Measurements from ENCODE around the gene GDF7.

GDF7 gene

DNA sequence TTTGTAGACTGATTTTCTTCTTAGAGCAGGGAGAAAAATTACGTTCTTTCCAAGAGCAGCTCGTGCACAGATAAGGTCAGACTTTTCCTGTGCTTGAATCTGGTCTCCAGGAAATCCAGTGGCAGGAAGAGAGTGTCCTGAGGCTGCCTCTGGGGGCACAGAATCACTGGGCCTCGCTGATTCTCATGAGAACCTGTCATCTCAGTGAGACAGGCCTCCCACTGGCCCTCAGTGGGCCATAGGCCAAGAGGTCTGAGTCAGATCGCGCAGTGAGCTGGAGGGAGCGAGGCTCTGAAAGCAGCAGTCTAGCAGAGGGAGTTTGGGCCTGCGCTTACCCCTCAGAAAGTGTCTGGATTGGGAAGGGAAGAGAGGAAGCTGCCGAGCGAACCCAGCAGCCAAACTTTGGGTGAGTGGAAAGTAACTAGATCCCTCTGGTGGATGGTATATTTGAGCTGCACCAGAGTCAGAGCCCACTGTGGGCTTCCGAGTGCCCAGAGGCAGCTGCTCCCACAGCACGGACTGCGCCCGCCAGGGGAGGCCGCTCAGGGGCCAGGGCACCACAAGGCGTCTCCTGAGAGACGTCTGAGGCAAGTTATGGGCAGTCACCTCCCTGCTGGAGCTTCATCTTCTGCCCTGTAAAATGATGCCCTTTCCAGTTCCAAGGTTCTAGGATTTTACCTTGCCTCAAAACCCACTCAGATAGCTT, 8.2 kb downstream of the GDF7 start:
- no peak for DNase-seq (ENCODE audit: low spot score)

DNA sequence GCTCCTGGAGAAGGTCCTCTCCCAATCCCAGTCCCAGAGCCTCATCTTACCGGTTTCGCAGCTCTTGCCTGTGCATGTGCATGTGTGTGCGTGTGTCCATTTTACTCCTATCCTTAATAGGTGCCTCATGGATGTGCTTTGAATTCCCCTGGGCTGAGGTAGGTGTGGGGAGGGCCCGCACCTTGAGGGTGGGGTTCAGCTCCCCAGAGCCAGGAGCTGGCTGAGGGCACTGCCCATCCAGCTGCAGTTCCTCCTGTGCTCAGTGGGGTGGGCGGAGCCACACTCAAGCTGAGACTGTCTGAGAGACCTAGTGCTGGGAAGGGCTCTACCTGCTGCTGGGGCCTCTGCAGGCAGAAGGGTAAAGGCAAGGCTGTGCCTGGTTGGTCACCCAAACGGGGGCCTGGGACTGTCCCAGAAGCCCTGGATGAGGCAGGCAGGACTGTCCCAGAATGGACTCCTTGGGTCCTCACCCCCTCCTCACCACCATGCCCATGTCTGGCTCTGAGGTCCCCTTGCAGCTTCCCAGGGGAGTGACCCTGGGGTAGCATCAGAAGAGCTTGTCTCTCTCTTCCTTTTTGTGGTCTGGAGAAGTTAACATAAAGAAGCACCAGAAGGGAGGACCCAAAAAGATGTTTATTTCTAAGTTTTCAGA, 8.9 kb downstream of the GDF7 start:
- DNase-seq (ENCODE audit: low spot score), result no peak

DNA sequence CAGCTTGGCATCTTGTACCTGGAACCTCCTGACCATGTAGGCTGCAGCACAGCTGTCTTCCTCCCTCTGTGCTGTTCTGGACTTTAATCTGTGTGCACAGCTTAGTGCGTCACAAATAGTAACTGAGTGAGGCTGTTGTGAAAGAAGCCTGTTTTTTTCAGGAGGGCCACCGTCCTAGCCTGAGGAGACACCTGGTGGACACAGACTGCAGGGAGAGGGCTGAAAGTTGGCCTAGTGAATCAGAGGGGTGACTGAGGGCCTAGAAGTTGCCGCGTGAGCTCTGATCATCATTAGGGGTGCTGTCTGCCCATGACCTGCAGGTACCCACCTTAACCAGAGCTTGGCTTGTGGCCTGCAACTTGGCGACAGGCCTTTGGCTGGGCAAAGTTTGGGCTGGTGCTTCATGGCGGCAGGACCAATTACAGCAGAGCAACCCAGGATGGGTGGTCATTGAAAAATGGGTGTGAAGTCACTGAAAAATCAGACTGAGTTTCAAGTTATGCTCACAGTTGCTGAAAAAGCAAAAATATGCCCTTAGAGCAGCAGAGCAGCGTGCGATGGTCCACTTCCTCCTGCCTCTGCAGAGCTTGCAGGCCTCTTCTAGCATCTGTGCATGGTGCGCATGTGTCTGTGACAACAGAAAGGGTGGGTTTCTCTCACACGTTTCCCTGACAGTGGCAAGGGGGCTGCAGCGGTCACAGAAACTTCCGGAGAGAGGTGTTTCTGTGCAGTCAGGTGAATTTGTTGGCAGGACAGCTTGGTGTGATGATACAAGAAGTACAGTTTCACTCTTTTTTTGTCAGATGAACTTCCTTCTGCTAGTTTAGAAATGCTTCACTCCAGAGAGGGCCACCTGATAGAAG, 9.6 kb downstream of the GDF7 start:
- DNase-seq (ENCODE audit: low spot score), result no peak

DNA sequence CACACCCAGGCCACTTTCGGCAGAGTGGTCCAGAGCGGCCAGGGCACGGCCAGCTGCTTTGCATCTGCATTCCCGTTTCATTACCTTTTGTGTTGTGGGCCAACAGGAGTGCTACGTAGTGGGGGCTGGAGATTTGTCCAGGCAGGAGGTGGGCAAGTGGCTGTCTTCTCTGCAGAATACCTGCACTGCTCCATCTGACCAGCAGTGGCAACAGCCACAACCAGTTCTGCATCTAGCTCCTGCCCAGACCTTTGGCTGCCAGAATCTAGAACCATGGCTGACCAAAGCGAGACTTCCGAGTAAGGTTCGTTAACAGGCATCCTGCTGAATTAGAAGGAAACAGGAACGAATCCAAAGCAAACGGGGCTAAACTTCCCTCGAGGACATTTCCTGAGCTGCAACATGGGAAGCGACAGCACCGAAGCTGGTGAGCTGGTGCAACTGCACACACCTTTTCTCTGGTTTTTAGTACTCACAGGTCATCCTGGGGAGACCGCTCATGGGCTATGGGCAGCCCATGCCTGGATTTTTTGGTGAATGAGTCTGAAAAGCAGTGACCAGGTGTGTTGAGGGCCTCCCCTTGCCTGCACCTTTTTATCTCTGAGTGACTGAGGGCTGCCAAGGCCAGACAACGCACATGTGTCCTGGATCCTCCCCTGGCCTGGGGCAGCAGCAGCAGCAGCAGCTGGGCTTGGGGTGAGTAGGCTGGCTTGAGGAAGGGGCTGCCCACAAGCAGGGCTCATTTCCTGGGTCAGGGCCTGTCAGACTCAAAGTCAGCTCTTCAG, 10.5 kb downstream of the GDF7 start:
- no peak for DNase-seq (ENCODE audit: low spot score)

DNA sequence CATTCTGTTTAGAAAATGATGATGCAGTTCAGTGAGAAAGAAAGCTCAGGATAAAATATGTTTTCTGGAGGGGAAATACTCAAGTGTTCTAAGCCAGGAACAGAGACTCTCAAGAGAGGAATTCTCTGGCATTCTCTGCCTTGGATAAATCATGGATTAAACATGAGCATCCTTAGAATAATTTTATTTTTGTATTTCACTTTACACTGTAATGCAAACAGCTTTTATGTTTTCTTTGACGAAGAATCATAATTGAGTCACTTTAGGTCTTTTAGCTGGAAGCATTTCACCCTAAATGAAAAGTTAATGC, 11.1 kb downstream of the GDF7 start:
- DNase-seq (ENCODE audit: low spot score), result no peak

DNA sequence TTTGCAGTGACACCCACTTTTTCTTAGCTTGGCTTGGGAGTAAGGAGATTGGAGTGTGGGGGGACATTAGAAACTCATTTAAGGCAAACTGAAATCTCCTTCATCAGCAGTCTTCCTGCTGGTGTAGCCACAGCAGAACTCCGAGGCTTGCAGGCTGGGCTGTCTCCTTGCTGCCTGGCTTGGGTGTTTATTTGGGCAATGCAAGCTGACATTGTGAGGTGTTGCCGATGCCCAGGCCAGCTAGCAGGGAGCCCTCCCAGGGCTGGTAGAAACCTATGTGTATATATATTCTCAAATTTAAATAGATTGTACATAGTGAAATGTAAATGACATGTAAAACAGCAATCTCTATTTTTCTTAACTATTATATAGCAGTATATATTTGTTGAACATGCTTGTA, 11.8 kb downstream of the GDF7 start:
- DNase-seq (ENCODE audit: low spot score), result no peak

DNA sequence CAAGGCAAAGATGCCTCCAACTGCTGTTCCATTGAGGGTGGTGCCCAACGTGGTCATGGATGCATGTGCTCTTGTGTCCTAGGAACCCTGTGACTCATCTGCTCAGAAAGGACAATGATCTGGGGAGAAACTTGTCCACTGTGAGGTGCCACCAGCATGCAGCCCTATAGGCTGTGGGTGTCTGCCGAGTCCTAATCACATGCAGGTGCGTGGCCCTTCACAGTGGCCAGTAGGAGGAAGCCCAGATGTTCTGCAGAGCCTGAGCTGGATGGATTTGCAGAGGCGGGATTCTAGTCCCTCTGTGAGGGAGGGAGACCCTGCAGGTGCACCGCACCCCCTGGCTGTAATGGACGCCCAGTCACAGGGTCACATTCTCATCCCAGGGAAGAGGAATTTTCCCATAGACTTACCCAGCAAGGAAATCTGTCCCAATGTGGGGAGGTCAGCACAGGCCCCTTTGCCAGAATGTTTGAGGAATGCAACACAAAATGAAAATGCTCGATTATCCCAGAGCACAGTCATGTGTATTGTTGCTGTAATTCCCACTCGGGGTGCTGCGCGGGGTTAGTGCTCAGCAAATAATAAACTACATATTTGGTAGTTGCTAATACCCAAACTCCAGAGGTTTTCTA, 13.9 kb downstream of the GDF7 start:
- DNase-seq (ENCODE audit: low spot score), result no peak

DNA sequence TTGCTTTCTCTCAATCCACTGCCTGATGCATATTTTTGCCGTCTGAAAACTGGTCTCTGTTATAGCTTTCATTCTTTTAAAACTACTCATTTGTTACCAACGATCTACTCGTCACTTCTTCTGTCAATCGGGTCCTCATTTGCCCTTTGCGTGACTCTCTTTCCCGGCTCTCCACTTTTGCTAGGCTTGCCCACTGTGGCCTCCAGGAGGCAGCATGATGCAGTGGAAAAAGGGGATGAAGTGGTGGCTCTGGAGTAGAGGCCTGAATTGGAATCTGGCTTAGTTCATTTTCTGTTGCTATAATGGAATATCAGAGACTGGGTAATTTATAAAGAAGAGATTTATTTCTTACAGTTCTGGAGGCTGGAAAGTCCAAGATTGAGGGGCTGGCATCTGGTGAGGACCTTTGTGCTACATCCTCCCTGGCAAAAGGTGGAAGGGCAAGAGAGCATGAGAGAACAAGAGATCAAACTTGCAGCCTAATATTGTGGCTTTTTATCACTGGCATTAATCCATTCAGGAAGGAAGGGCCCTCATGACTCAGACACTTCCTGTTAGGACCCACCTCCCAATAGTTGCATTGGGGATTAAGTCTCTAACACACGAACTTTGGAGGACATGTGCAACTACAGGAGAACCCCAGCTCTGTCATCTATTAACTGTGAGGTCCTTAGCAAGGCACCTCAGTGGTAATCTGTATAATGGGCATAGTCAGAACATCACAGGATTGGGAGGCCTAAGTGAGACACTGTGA, 15.4 kb downstream of the GDF7 start:
- no peak for DNase-seq (ENCODE audit: low spot score)

DNA sequence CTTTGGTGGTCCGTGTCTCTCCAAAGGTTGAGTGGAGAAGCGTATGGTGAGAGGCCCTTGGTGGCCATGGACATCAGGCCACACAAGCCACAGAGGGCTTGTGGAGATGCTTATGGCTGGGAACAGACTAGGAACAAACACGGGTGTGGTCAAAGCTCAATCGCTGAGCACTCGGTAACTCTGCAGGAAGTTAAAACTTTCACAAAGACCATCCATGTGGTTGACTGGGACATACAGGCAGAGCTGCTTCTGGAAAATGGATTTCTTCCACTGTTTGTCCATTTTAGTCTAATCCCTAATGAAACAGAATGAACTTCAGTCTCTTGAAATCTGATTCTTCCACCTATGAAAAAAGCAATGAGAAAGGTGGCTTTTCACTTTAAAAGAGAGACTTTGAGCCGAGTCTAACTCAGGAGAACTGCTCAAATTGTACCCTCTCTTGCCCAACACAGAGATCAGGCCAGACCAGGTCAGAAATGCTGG, 17.7 kb downstream of the GDF7 start:
- no peak for DNase-seq (ENCODE audit: low spot score)

DNA sequence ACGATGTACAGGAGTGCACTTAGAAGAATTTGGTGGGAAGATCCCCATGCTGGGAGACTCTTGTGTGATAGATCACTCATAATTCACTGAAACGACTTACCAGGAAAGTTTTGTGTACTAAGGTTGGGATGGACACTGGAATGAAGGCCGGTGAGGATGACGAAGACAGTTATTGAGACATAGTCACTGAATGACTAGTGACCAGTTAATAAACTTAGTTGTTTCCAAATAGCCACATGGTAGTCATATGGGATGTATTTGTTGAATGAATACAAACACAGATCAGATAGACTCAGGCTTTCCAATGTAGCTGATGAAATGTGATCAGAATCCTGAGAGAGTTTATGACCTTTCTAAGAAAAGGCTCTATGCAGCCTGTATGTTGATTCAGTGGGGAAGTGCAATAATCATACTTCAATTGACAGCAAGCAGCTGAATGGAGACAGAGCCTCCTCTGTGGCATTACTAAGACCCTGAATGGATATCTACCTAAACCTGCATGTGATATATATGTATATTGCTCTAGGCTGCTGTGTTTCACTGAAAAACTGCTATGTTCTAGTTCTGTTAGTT, 20.4 kb downstream of the GDF7 start:
- no peak for DNase-seq (ENCODE audit: low spot score)

DNA sequence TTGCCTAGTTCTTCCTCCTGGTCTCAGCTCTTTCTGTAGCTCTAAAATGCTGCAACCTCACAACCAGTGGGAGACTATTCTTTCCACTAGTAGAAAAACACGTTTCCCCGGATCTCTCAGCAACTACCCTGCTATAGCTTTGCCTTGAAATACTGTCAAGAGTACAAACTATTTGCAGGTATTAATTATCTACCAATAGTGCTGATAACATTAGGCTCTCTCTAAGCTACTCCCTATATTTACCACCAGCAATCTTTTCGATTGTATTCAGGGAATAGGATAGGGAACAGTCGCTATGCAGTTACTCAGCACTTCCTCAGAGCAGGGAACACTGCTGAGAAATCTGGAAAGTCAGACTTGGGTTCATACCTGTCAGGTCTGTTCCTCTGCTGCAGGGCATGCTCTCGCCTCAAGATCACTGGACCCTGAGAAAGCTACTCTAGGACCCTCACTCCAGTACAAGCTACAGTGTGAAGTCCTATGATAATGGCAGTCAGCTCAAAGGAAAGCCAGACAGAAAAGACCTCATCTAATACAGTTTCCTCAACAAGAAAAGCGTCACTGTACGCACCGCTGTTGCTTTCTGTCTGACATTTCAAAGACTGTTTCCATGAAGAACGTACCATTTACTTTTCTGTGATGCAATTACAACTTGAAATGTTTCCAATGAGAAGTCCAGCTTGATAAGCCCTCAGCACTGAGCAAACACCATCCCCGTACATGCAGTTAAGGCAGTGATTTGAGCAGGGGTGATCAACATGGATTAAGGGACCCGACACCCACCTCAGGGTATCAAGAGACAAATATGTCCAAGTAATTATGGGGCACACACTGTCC, 22.7 kb downstream of the GDF7 start:
- no peak for DNase-seq (ENCODE audit: low spot score)

DNA sequence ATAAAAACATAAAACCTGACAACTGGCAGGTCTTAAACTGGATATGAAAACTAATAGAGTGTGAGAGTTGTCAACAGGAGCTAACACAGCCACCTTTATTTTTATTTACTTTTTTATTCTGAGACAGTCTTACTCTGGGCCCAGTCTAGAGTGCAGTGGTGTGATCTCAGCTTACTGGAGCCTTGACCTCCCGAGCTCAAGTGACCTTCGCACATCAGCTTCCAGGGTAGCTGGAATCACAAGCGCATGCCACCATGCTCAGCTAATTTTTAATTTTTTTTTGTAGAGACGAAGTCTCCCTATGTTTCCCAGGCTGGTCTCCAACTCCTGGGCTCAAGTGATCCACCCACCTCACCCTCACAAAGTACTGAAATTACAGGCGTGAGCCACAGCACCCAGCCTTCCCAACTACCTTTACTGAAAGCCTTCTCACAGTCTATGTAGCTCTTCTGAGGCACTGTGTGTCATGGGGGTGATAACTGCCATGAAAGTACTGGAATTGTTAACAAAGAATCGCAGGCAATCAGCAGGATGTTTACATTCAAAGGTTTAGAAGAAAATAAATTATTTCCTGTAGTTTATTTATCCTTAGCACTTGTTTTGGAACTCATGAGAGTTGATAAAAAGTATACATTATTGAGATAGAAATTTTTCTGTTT, 24.3 kb downstream of the GDF7 start:
- DNase-seq (ENCODE audit: low spot score), result no peak

DNA sequence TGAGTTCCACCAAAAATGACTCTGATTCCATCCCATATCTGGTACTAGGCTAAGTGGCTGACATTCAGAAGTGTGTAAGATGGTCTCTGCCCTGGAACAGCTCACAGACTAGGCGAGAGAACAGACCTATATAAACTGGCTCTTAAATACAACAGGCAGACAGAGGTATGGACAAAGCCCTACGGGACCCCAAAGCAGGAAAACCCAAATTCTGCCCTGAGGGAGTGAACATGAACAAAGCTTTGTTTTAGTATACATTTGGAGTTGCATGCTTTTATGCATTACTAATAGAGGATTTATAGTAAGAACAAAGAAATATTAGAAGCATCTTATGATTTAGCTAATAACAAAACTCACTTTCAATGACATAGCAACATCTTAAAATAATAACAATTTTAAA, 25.1 kb downstream of the GDF7 start:
- DNase-seq (ENCODE audit: low spot score), result no peak

DNA sequence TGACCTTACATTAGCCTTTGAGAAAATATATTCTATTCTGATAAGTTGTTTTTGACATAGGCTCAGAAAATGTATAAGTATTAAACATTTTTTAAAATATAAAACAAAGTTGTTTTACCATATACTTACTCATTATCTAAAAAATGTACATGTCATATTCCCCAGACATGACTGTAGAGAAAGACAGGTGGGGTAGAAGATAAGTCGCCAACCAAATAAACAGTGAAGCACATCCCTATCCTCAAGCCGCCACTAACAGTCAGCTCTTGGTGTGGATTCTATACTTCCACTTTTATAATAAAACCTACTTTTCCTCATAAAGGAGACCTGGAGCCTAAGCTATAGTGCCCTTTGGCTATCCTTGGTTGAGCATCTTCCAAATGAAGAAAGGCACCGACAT, 26.4 kb downstream of the GDF7 start:
- DNase-seq (ENCODE audit: low spot score), result no peak

DNA sequence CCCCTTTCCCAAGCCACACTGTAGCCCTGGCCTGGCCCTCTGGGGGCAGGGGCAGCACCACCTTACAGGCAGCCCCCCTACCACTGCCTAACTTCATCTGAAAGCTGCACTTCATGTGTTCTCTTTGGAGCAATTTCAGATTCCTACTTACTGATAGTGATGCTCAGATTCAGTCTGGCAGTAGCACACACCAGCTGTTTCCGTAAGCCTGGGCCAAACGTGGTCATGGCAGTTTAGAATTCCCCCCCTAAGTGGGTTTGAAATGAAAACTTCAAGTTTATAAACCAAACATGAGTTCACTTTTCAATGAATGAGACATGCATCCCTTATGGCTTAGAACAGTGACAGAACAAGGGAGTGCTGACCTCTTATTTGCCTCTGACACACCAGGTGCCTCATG, 29.4 kb downstream of the GDF7 start:
- DNase-seq (ENCODE audit: low spot score), result no peak

DNA sequence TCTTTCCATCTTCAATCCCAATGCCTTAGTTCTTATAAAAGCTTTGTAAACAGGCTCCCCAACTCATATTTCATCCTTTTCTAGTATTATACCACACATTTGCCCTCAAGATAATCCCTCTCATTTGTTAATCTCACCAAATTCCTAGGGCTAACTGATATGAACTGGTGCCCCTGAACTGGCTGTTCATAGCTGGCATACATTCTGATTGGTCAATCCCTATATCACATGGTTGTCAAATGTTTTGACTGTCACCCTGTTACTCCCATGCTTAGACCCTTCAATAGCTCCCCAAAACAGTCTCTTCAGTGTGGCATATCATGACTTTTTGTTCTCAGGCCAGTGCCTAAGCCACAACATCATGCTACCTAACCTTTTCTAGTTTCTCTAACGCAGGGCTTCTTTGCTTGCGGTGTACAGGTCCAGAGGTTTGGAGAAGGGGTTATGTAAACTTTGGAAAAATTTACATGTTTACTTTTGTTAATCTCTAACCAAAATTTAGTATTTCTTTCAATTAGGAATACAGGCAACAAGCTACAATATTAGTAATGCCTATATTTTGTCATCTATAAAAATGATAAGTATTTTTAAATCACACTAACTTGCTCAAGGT, 30.5 kb downstream of the GDF7 start:
- DNase-seq (ENCODE audit: low spot score), result no peak

DNA sequence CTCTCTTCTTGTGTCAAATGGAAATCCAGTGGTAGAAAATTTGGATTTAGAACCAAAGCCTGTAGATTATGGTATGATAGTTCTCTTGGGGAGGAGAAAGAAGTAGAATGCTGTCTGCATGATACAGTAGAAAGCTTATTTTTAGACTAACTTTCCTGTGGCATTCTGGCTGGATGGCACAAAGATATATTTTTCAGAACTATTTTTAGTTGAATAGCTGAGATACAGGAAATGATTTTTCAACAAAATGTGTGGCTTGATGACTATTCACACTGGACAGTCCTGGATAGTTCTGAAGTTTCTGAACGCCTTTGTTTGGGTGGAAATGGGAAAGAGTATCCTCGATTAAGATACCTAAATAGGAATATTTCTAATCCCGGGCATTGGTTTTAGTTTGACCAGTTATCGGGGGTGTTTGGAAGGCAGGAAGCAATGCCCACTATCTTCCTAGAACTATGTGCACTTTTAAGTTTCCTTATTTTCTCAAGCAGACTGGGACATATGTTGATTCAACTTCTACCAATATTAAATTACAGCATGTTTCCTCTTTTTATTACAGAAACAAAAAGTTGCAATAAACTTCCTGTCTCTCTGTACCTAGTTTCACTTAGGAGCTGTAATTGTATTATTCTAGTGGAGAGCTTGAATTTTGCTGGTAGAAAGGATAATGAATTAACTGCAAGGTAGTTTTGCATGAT, 32.1 kb downstream of the GDF7 start:
- DNase-seq (ENCODE audit: low spot score), result no peak

DNA sequence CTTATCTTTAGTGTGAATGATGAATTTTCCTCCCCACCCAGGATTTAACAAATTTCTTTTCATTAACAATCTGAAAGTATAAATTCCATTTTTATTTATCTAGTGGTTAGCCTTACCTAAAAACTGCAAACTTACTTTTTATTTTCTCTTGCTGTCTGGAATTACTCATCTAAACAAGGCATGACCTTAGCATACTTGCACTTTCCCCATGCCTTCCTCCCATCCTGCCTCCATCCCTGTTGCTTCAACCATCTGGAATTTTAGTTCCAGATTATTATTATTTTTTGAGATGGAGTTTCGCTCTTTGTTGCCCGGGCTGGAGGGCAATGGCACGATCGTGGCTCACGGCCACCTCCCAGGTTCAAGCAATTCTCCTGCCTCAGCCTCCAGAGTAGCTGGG, 35.6 kb downstream of the GDF7 start:
- no peak for DNase-seq (ENCODE audit: low spot score)
